Immature natural killer cell (primary cell): ENCODE results near the gene ARHGAP22. TPM values are rescaled to one million over a fixed set of nuclear protein-coding genes. Genes with fewer than 3 reads are reported as not detected.

Experiments
- DNase-seq, 3 donors: peaks; one replicate each; pipeline ENCODE4 v3.0.0; 2022; ENCODE audit warnings: mixed read lengths in 1 of 3
- H3K27ac Mint-ChIP-seq, 6 donors: one replicate each; pipeline ENCODE4 v1.8.0; 2020; ENCODE audit warnings: mixed read lengths in 6 of 6, mild to moderate bottlenecking in 5 of 6, inconsistent platforms in 4 of 6, moderate library complexity in 3 of 6
- H3K27me3 Mint-ChIP-seq, 3 donors: one replicate each; pipeline ENCODE4 v1.8.0; 2020 to 2021; ENCODE audit warnings: low read depth in 3 of 3, mild to moderate bottlenecking in 3 of 3, mixed read lengths in 3 of 3, moderate library complexity in 3 of 3, inconsistent platforms in 1 of 3
- H3K36me3 Mint-ChIP-seq, 3 donors: one replicate each; pipeline ENCODE4 v1.8.0; 2020; ENCODE audit warnings: mixed read lengths in 3 of 3, inconsistent platforms in 2 of 3, mild to moderate bottlenecking in 2 of 3
- H3K4me1 Mint-ChIP-seq, 2 donors: one replicate each; pipeline ENCODE4 v1.8.0; 2020; ENCODE audit warnings: inconsistent platforms in 2 of 2, mild to moderate bottlenecking in 2 of 2, mixed read lengths in 2 of 2, moderate library complexity in 1 of 2
- H3K4me3 Mint-ChIP-seq, 5 donors: one replicate each; pipeline ENCODE4 v1.8.0; 2020; ENCODE audit warnings: mild to moderate bottlenecking in 5 of 5, mixed read lengths in 5 of 5, inconsistent platforms in 3 of 5, moderate library complexity in 3 of 5
- H3K9me3 Mint-ChIP-seq, 6 donors: one replicate each; pipeline ENCODE4 v1.8.0; 2020; ENCODE audit warnings: mild to moderate bottlenecking in 6 of 6, mixed read lengths in 6 of 6, inconsistent platforms in 4 of 6, moderate library complexity in 3 of 6
- polyA plus RNA-seq, 3 donors: library from polyadenylated mRNA; unstranded; fragments of 300-500 nt; fragmentation: Illumina TruSeq; gene quantifications; one replicate each; pipeline ENCODE4 v1.2.3, GENCODE V29; 2021

ARHGAP22 gene
- polyA plus RNA-seq, 3 donors from 2014 or later: not detected

GRCh38 chr10:48450741-48451466, 154.0 kb downstream of the ARHGAP22 start:
- Mint-ChIP-seq H3K4me3 (no peak overlapping the region), H3K27me3 (peaks cover 0 to 3% (median 3%) of the 10 kb centered on the region in 3 donors), H3K9me3 (no peaks in the 10 kb centered on the region), H3K27ac (no peak overlapping the region), H3K4me1 (peaks cover 0 to 4% of the 10 kb centered on the region in 2 donors), H3K36me3 (no peaks in the 10 kb centered on the region)
- DNase-seq: no peak

- peaks cover 0 to 4% of the 10 kb centered on the region in 2 donors for H3K4me1 Mint-ChIP-seq
- no peak overlapping the region for H3K4me3 Mint-ChIP-seq
- peaks cover 0 to 3% (median 3%) of the 10 kb centered on the region in 3 donors for H3K27me3 Mint-ChIP-seq
- H3K27ac Mint-ChIP-seq: no peak overlapping the region
- no peak for DNase-seq
- no peaks in the 10 kb centered on the region for H3K9me3 Mint-ChIP-seq
- no peaks in the 10 kb centered on the region for H3K36me3 Mint-ChIP-seq
Measured at GRCh38 chr10:48450233-48450740, 154.6 kb downstream of the ARHGAP22 start.

- H3K9me3 Mint-ChIP-seq: no peaks in the 10 kb centered on the region
- peaks cover 0 to 3% (median 3%) of the 10 kb centered on the region in 3 donors for H3K27me3 Mint-ChIP-seq
- DNase-seq: no peak
- no peak overlapping the region for H3K27ac Mint-ChIP-seq
- no peak overlapping the region for H3K4me3 Mint-ChIP-seq
- H3K36me3 Mint-ChIP-seq: no peaks in the 10 kb centered on the region
- peaks cover 0 to 4% of the 10 kb centered on the region in 2 donors for H3K4me1 Mint-ChIP-seq
Measured at GRCh38 chr10:48449501-48450232, 155.2 kb downstream of the ARHGAP22 start.

- H3K4me3 Mint-ChIP-seq: no peak overlapping the region
- no peaks in the 10 kb centered on the region for H3K36me3 Mint-ChIP-seq
- H3K27ac Mint-ChIP-seq: no peak overlapping the region
- no peaks in the 10 kb centered on the region for H3K9me3 Mint-ChIP-seq
- H3K4me1 Mint-ChIP-seq: peaks cover 0 to 4% of the 10 kb centered on the region in 2 donors
- DNase-seq: no peak
- peaks cover 0 to 3% (median 3%) of the 10 kb centered on the region in 3 donors for H3K27me3 Mint-ChIP-seq
Measured at GRCh38 chr10:48448796-48449195, 156.1 kb downstream of the ARHGAP22 start.

GRCh38 chr10:48447356-48448215, 157.3 kb downstream of the ARHGAP22 start:
- Mint-ChIP-seq H3K4me1 (peaks cover 0 to 4% of the 10 kb centered on the region in 2 donors), H3K27me3 (peaks cover 2 to 3% (median 3%) of the 10 kb centered on the region in 3 donors), H3K9me3 (no peaks in the 10 kb centered on the region), H3K4me3 (no peak overlapping the region), H3K27ac (no peak overlapping the region), H3K36me3 (no peaks in the 10 kb centered on the region)
- no peak for DNase-seq

GRCh38 chr10:48446785-48447184, 158.1 kb downstream of the ARHGAP22 start:
- no peak overlapping the region for H3K4me3 Mint-ChIP-seq
- no peaks in the 10 kb centered on the region for H3K9me3 Mint-ChIP-seq
- H3K27ac Mint-ChIP-seq: no peak overlapping the region
- no peaks in the 10 kb centered on the region for H3K36me3 Mint-ChIP-seq
- H3K4me1 Mint-ChIP-seq: peaks cover 0 to 4% of the 10 kb centered on the region in 2 donors
- peaks cover 2 to 3% (median 3%) of the 10 kb centered on the region in 3 donors for H3K27me3 Mint-ChIP-seq
- no peak for DNase-seq

GRCh38 chr10:48445932-48446331, 158.9 kb downstream of the ARHGAP22 start:
- Mint-ChIP-seq H3K4me1 (peaks cover 0 to 4% of the 10 kb centered on the region in 2 donors), H3K27me3 (peaks cover 2 to 3% (median 3%) of the 10 kb centered on the region in 3 donors), H3K36me3 (no peaks in the 10 kb centered on the region), H3K4me3 (no peak overlapping the region), H3K9me3 (no peaks in the 10 kb centered on the region), H3K27ac (no peak overlapping the region)
- DNase-seq: no peak

- Mint-ChIP-seq H3K9me3 (no peaks in the 10 kb centered on the region), H3K4me3 (no peak overlapping the region), H3K27me3 (peaks cover 2 to 3% (median 3%) of the 10 kb centered on the region in 3 donors), H3K36me3 (no peaks in the 10 kb centered on the region), H3K27ac (no peak overlapping the region), H3K4me1 (peaks cover 0 to 4% of the 10 kb centered on the region in 2 donors)
- no peak for DNase-seq
Measured at GRCh38 chr10:48444861-48445841, 159.7 kb downstream of the ARHGAP22 start.

GRCh38 chr10:48444266-48444665, 160.6 kb downstream of the ARHGAP22 start:
- Mint-ChIP-seq H3K4me3 (no peak overlapping the region), H3K27ac (no peak overlapping the region), H3K9me3 (no peaks in the 10 kb centered on the region), H3K27me3 (peaks cover 1 to 3% (median 2%) of the 10 kb centered on the region in 3 donors), H3K36me3 (no peaks in the 10 kb centered on the region), H3K4me1 (peaks cover 0 to 4% of the 10 kb centered on the region in 2 donors)
- DNase-seq: no peak

- Mint-ChIP-seq H3K36me3 (peaks cover 0 to 8% (median 4%) of the 10 kb centered on the region in 3 donors), H3K4me1 (peaks cover 0 to 4% of the 10 kb centered on the region in 2 donors), H3K4me3 (no peak overlapping the region), H3K9me3 (no peaks in the 10 kb centered on the region), H3K27me3 (peaks cover 0 to 3% (median 2%) of the 10 kb centered on the region in 3 donors), H3K27ac (no peak overlapping the region)
- DNase-seq: no peak
Measured at GRCh38 chr10:48442809-48443177, 162.1 kb downstream of the ARHGAP22 start.

GRCh38 chr10:48442090-48442808, 162.6 kb downstream of the ARHGAP22 start:
- Mint-ChIP-seq H3K4me1 (peaks cover 0 to 4% of the 10 kb centered on the region in 2 donors), H3K36me3 (peaks cover 0 to 8% (median 4%) of the 10 kb centered on the region in 3 donors), H3K27me3 (peaks cover 0 to 3% (median 2%) of the 10 kb centered on the region in 3 donors), H3K27ac (no peak overlapping the region), H3K9me3 (no peaks in the 10 kb centered on the region), H3K4me3 (no peak overlapping the region)
- no peak for DNase-seq

- Mint-ChIP-seq H3K36me3 (peaks cover 3 to 8% (median 4%) of the 10 kb centered on the region in 3 donors), H3K27ac (no peak overlapping the region), H3K9me3 (no peaks in the 10 kb centered on the region), H3K4me3 (no peak overlapping the region), H3K4me1 (no peaks in the 10 kb centered on the region), H3K27me3 (peaks cover 0 to 2% (median 0%) of the 10 kb centered on the region in 3 donors)
- no peak for DNase-seq
Measured at GRCh38 chr10:48440771-48441170, 164.1 kb downstream of the ARHGAP22 start.
